Kidney capillary endothelial cell (primary cell): ENCODE results near the gene SH3PXD2A.

ENCODE experiments used
- DNase-seq: peaks from one replicate; pipeline ENCODE4 v3.0.0-alpha.2; 2018; ENCODE audit warnings: low spot score

Gene SH3PXD2A

DNA sequence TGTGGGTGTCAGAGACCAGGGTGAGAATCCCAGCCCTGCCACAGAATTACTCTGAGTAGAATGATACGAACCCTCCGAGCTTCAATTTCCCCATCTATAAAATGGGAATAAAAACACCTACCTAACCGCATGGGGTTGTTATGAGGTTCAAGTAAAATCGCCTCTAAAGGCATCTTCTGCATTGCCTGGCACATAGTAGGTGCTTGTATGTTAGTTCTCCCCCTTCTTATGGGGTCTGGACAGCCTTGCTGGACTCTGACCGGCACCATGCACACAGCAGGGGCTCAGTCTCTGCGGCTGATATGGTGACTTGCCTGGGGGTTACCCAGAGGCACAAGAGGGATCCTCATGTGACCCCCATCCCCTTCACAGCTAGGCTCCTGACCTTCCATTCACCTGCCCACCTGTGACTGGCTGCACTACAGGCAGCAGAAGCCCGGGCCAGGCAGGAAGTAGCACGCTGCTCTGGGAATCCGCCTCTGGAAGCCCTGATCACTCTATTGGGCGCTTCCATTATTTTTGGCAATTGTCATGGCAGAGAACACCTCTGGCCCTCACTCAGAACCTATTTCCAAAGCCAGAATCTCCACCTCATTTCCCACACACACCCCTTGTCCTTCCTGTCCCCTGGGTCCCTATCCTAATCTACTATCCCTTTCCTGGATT is 6.0 kb downstream of the SH3PXD2A start:
- no peak for DNase-seq

DNA sequence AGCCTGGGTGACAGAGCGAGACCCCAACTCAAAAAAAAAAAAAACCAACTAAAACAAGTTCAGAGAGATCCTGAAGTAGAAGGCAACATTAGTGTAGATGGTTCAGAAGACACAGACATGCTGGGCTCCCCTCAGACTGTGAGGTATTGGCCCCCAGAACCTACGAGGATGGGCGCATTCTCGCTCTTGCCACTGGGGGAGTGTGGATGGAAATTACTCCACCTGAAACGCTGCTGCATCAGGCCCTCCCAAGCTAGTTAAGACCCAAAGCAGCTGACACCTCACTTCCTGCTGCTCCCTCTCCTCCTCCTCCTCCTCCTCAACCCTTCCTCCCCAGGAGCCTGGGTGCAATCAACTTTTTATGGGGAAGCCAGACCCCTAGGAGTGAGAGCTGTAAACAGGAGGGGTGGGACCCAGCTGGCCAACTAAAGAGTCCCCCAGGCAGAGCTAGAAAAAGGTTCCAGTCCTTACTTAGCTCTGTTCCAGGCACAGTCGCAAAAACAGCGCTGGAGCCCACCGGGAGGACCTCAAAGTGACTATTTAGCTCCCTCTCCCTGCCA is 7.4 kb downstream of the SH3PXD2A start:
- DNase-seq: no peak

DNA sequence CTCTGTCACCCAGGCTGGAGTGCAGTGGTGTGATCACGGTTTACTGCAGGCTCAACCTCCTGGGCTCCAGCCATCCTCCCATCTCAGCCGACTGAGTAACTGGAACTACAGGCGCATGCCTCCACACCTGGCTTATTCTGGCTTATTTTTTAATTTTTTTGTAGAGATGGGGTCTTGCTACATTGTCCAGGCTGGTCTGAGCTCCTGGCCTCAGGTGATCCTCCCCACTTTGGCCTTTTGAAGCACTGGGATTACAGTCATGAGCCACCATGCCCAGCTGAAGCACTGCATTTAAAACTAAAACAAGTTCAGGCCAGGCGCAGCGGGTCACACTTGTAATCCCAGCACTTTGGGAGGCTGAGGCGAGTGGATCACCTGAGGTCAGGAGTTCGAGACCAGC is 8.0 kb downstream of the SH3PXD2A start:
- no peak for DNase-seq

DNA sequence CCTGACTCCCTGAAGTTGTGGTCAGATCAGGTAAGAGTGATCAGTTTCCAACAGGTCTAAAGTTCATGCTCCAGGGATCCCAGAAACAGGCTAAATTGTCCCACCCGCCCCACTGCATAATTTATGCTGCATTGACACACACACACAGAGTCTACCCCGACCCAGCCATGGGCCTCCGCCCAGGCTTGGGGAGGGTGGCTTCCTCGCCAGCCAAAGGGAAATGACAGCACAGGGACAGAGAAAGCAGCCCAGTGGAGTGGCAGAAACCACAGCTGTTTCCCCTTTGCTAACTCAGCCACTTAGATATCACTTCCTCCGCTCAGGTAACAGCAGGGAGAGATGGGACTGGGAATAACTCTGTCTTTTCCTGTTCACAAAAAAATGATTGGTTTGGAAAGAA is 9.4 kb downstream of the SH3PXD2A start:
- peak; percentile 78 for DNase-seq

DNA sequence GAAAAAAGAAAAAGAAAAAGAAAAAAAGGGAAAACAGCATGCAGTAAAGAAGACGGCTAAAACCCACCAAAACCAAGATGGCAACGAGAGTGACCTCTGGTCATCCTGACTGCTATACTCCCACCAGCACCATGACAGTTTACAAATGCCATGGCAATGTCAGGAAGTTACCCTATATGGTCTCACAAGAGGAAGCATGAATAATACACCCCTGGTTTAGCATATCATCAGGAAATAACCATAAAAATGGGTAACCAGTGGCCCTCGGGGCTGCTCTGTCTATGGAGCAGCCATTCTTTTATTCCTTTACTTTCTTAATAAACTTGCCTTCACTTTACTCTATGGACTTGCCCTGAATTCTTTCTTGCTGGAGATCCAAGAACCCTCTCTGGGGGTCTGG is 10.0 kb downstream of the SH3PXD2A start:
- DNase-seq: peak; percentile 77

DNA sequence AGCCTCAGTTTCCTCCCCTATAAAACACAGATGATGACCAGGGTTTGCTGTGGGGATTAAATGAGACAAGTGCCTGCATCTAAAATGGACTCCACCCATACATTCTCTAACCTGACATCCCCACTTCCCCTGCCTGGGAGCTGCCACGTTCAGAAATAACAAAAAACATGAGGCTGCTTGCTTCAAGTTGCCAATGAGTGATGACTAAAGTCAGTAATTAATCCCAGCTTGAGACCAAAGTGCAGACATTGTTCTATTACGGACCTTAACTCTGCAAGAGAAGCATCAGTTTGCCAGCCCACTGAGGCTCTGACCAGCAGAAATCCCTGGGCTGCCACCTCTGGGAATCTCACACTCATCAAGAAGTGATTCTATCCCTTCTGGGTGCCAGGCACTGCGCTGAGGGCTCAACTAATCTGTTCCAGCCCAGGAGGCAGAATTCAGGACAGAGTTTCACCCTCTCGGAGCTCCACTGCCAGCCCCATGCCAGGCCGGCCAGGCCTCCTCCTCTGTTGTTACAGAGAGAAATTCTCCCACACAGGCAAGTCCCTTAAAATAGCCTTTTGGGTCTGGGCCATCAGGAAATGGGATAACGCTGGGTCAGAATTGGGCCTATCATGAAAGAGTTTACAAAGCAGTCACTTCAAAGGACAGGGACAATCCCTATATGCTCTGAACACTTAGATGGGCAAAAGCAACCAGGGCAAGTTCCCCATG is 11.4 kb downstream of the SH3PXD2A start:
- DNase-seq: no peak

DNA sequence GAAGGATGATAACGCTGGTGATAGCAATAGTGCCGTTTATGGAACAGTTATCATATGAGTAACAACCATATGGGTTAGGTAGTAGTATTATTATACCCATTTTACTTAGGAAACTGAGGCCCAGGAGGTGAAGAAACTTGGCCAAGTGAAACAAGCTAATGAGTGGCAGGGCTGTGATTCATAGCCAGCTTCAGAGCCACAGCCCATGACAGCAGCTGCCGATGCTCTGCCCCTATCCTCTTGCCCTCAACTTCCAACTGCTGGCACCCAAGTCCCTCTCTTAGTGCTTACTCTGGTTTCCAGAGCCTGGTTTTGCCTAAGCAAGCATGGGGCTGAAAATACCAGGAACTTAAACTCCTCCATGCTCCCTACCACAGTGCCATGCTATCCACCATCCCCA is 12.3 kb downstream of the SH3PXD2A start:
- DNase-seq: no peak

DNA sequence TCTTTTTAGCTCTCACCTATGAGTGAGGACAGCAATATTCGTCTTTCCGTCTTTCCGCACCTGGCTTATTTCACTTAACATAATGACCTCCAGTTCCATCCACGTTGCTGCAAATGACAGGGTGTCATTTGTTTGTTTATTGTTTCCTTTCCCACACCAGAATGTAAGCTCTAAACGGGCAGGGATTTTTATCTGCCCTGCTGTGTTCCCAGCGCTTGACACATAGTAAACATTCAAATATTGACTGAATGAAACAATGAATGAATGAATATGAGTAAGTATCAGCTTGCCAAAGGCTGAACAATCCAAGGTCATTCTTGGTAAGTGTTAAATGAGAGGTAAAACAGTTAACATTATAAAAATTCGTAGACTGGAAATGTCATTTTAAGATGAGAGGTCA is 12.8 kb downstream of the SH3PXD2A start:
- no peak for DNase-seq

DNA sequence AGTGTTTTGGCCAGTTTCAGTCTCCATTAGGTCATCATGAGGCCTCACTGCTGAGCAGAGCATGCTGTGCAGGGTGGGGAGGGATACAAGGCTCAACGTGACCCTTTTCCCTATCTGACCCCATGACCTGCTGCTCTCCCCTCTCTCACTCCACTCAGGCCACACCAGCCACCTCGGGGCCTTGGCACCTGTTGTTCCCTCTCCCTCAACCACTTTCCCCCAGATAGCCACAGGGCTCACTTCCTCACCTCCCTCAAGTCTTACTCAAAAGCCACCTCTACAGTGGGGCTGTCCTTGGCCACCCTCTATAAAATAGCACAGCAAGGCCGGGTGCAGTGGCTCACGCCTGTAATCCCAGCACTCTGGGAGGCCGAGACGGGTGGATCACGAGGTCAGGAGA is 13.9 kb downstream of the SH3PXD2A start:
- DNase-seq: no peak

DNA sequence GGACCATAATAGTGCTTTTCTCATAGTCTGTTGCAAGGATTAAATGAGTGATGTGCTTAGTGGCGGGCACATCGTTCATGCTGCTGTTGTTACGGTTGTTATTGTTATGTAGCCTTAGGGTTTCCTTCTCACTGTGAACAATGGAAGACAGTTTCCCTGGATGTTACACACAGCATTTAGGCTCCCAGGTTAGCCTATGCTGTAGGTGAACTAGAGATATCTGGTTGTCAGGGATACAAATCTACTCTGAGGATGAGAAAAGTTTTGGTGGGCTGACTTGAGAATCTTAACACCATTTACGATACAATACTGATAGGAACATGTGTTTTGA is 14.7 kb downstream of the SH3PXD2A start:
- DNase-seq: no peak

DNA sequence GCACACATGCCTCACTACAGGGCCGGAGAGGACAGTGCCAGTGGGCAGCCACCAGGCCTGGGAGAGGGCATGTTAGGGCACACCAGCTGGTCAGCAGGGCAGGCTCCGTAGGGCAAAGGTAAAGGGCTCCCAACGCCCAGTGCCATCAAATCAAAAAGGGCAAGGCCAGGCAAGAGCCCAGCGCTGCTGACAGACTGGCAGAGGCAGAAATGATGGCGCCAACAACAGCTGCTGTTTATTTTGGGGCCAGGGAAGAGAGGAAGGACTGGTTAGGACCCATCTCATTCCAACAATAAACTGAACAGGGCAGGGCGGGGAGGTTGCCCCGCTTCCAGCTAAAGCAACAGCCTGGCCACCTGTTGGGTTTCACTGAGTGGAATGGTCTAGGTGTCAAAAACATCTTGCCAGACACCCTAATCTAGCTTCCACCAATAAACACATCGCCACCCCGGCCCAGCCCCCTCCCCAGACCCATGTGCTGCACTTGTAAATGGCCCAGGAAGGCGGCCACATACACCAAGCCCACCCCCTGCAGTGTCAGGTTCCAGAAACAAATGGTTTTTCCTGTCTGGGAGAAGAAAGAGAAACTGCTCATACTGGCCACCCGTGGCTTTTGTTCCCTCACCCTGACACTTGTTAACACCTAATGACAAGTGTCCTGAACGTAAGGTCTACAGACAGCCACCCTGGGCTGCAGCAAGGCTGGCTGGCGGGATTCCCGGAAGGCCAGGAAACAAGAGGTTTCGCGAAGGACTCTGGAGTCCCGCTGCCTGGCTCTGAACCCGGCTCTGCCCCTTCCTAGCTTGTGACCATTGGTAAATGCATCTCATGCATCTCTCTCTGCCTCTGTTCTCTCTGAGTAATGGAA is 15.3 kb downstream of the SH3PXD2A start:
- no peak for DNase-seq

DNA sequence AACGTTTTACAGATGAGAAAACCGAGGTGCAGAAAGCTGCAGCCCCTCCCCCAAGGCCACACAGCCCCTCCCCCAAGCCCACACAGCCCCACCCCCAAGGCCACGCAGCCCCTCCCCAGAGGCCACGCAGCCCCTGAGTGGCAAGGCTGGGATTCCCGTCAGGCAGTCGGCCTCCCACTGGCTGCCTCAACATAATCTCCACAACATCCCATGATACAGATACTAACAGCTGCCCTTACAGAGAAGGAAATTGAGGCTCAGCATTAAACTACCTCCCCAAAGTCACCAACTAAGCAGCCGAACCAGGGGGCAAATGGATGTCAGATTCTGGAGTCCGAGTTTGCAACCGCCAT is 15.9 kb downstream of the SH3PXD2A start:
- no peak for DNase-seq

DNA sequence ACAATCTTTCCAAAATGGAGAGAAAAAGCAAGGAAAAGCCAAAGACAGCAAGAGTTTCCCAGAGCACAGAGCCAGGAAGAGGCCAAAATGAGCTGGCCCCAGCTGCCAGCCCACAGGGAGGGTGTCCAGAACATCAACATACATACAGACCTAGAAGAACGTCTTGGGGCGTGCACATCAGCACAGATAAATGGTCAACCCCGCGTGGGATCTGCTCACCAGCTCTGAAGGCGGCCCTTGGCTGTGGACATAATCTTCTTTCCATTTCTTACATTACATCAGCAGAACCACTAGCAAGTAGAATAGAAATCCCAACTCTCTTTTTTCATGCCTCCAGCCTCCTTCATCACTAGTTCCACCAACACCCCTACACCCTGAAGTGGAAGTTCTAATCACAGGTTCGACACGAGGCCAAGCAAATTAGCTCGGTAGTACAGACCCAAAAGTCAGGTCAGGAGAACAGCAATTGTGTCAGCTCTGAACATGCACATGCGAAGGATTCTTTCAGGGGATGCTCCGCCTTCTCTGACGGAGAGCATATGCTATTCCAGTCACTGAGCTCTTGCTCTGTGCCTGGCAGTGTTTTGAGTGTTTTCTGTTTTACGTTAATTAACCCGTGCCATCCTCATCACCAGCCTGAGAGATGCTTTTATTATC is 16.4 kb downstream of the SH3PXD2A start:
- DNase-seq: no peak

DNA sequence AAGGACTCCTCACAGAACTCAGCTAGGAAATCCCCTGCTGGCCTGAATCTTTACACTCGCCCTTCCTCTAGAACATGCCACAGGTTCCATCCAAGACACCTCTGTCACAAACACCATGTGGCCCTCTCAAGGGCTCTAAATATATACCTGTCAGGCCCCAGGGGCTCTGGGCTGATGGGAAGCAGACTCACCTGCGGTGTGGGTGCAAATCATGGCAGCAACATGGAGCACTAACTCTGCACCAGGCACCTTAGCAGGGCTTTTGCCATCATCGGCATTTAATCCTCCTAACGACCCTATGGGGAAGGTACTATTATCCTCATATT is 17.3 kb downstream of the SH3PXD2A start:
- DNase-seq: no peak

DNA sequence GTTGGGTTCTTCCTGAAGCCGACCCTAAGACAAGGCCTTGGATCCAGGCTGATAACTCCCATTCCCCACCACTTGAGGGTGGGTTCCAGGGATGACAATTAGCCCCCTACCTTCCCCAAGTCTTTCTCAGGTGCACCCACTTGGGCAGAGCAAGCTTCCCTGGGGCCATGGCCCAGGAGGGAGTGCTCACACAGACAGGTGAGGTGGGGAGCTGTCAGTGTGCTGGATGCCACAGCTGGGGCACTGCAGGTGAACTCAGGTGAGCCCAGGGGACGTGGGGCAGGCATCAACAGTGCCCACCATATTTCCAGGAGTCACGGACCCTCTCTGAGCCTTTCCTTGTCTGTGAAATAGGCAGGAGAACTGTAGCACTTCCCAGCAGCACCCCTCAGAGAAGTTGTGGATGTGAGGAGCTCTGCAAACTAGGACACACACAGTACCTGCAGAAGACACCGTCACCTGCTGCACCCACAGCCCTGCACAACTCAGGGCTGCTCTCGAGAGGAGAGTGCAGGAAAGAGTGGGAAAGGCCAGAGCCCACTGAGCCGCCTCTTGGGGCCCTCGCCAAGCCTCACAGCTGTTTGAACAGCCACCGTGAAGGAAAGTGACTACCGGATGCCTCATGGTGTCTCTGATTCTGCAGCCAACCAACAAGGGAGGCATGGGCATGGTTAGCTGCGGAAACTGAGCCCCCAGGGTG is 17.9 kb downstream of the SH3PXD2A start:
- no peak for DNase-seq

DNA sequence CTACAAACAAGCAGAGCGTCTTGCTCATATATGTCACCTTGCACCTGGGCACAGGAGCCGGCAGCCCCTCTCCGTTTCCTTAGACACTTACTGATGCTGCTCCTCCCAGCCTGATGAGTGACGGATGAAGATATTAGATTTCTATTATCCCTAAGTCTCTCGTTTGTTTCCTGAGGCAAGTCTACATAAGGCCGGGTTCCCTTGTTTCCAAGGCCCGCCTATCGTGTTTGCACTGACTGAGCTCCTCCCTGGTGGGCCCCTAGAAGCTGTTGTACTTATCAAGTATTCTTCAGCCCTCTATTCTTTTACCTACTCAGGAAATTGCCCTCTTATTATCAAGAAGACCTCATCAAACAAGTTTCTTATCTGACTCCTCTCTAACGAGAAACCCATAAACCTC is 18.5 kb downstream of the SH3PXD2A start:
- no peak for DNase-seq

DNA sequence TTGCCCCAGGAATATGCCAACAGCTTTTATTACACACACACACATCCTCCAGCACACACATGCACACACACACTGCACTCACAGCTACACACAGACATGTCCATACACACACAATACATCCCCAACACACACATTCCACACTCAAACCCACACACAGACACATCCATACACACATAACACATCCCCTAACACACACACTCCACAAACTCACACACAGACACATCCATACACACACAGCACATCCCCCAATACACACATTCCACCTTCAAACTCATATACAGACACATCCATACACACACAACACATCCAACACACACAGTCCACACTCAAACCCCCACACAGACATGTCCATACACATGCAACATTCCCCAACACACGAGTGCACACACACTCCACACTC is 19.1 kb downstream of the SH3PXD2A start:
- no peak for DNase-seq

DNA sequence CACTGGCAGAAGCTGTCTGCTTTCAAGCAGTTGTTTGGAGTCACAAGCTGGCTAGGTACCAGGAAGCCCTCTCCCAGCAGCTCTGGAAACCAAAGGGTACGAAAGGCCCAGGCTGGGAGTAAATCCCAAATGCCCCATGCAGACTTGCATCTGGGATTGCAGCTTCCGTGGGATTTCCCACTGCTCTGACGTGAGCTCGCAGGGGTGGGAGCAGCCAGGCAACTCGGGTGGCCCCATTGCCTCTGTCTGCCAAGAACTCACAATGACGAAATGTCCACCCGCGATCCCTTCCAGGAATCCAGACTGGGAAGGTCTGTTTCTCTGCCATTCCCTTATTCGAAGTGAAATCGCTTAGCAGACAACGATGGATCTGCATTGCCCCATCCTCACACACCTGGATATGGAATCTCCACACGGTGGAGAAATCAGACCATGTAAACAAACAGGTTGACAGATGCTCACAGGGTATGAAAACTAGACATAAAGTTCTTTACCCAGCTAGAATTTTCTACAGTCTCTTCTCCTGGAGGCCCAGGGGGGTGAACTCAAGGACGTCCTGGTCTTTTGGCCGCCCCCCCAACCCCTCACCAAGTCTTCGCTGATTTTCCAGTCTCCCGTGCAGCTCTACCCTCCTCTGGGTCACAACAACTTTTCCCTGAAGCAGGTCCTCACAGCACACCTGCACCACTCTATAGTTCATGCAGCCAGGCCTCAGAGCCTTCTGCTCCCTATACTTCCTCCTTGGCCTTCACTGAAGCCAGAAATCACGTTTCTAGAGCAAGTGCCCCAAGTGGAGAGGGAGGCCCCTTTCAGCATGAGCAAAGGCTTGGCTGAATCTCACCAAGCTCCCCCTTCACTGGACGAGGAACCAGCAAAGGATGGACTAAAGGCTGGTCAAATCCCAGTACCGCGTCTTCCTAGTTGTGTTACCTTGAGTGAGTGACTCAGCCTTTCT is 20.0 kb downstream of the SH3PXD2A start:
- no peak for DNase-seq

DNA sequence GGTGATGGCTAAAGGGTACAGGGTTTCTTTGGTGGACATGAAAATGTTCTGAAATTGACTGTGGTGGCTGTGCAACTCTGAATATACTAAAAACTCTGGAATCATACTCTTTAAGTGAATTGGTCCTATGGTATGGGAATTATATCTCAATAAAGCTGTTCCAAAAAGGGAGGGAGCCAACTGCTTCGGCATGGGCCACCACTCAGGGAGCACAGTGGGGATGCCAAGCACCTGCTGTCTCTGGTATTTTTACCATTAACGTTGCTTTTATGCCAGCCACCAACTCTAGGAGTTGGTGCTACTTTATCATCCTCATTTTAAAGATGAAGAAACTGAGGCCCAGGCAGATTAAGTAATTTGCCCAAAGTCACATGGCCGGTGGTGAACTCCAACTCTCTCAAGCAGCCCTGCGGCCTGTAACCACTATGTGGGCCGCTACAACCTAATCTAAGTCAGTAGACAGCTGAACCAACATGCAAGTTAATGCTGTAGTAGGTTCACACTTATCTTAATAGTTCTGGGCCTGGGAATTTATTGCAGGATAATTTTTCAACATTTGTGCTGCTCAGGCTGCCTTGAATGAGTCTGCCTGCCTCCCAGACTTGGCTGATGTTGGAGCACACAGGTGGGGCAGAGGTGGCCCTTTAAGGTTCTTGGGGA is 20.8 kb downstream of the SH3PXD2A start:
- DNase-seq: no peak

DNA sequence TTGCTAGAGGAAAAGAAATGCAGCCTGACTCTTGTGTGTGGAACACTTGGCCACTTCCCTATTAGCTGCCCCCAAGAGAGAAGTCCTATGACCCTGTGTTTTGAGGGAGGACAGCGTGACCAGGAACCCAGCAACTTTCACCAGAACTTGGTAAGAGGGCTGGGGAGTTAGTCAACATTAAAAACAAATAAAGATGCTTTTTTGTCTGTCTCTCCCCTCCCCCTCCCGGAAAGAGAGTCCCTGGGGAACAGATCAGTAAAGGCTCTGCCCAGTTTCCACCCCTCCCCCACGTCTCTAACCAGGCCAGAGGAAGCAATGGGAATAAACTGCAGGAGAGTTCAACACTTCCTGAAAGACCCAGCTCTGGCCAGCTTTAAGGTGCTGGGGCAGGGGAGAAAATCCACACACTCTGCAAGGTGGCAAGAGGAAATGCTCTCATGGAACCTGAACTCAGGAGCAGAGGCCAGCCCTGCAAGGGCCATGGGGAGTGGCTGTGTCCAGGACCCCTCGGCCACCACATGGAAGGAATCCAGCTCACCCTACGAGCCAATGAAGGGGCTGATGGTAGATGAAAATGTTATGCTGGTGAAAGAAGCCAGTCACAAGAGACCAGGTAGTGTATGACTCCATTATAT is 21.5 kb downstream of the SH3PXD2A start:
- DNase-seq: no peak
